Measurements from ENCODE around the gene SEC31A. TPM values are rescaled to one million over a fixed set of nuclear protein-coding genes. Genes with fewer than 3 reads are reported as not detected.
"Not testable (repeated sequence)": the region's sequence is repeated elsewhere in the genome, so short reads cannot be mapped to it uniquely, and the experiment has no call there.

The SEC31A gene
- 276 TPM for total RNA-seq

GRCh38 chr4:82890901-82891706, at the start of gene SEC31A:
SEC31A (minus strand) TSS chr4:82891153; CDS start chr4:82881936, 9,217 bp downstream.
- DNase-seq, result peak; percentile 98

- DNase-seq, result no peak
These were observed 48.5 kb upstream of the SEC31A start for GRCh38 chr4:82939414-82939813.

GRCh38 chr4:82934441-82934840, 43.5 kb upstream of the SEC31A start:
- no peak for DNase-seq

- DNase-seq, result peak; percentile 32
These were observed 40.1 kb upstream of the SEC31A start for GRCh38 chr4:82930848-82931755.

- no peak for DNase-seq
These were observed 30.8 kb upstream of the SEC31A start for GRCh38 chr4:82921795-82922194.

GRCh38 chr4:82919386-82919785, 28.4 kb upstream of the SEC31A start:
- DNase-seq, result no peak

GRCh38 chr4:82918091-82918490, 27.1 kb upstream of the SEC31A start:
- DNase-seq, result no peak

- not testable (repeated sequence) for DNase-seq
These were observed 23.0 kb upstream of the SEC31A start for GRCh38 chr4:82913968-82914367.

- no peak for DNase-seq
These were observed 22.4 kb upstream of the SEC31A start for GRCh38 chr4:82913305-82913704.

GRCh38 chr4:82909326-82909725, 18.4 kb upstream of the SEC31A start:
- DNase-seq, result no peak

GRCh38 chr4:82906469-82906868, 15.5 kb upstream of the SEC31A start:
- DNase-seq, result no peak

GRCh38 chr4:82905205-82905604, 14.3 kb upstream of the SEC31A start:
- no peak for DNase-seq

- no peak for DNase-seq
These were observed 12.8 kb upstream of the SEC31A start for GRCh38 chr4:82903737-82904136.

- no peak for DNase-seq
These were observed 10.3 kb upstream of the SEC31A start for GRCh38 chr4:82901183-82901718.

GRCh38 chr4:82900411-82901182, 9.6 kb upstream of the SEC31A start, which contains the start of gene THAP9:
THAP9 (plus strand) TSS chr4:82900735; CDS start chr4:82900803, 68 bp downstream.
- DNase-seq, result peak; percentile 100

GRCh38 chr4:82900066-82900410, 9.1 kb upstream of the SEC31A start:
- no peak for DNase-seq

GRCh38 chr4:82899374-82900065, 8.6 kb upstream of the SEC31A start:
- peak; percentile 28 for DNase-seq

GRCh38 chr4:82898322-82899243, 7.6 kb upstream of the SEC31A start:
- peak; percentile 37 for DNase-seq

- no peak for DNase-seq
These were observed 5.8 kb upstream of the SEC31A start for GRCh38 chr4:82896755-82897154.

GRCh38 chr4:82893942-82894341, 3.0 kb upstream of the SEC31A start:
- no peak for DNase-seq
